Neutrophil (primary cell): ENCODE data around the gene ZNF761.

Source experiments
- H3K27ac ChIP-seq: fragments of 200-600 bp; sonication (generic); 2 replicates; pipeline ENCODE4 v1.5.1; 2016; ENCODE audit warnings: mild to moderate bottlenecking, moderate library complexity
- H3K27me3 ChIP-seq: fragments of 200-600 bp; sonication (generic); 2 replicates; pipeline ENCODE4 v1.6.0; 2016; ENCODE audit warnings: mild to moderate bottlenecking
- H3K36me3 ChIP-seq: fragments of 200-600 bp; sonication (generic); 2 replicates; pipeline ENCODE4 v1.5.1; 2017
- H3K4me1 ChIP-seq, 2 experiments: fragments of 200-600 bp in 1 of 2; sonication (generic) in 1 of 2; 1 replicate in 1 of 2; 2 replicates in 1 of 2; pipeline versions ENCODE4 v1.5.1 to v1.6.1; 2013 to 2016; ENCODE audit warnings: low read depth in 1 of 2, low read length in 1 of 2, mild to moderate bottlenecking in 1 of 2, moderate library complexity in 1 of 2; ENCODE audit not compliant: control insufficient read depth in 1 of 2, insufficient read depth in 1 of 2
- H3K4me3 ChIP-seq, 2 experiments: fragments of 200-600 bp in 1 of 2; sonication (generic) in 1 of 2; 1 replicate in 1 of 2; 2 replicates in 1 of 2; pipeline ENCODE4 v1.5.1; 2013 to 2016; ENCODE audit warnings: low read depth in 1 of 2, low read length in 1 of 2, mild to moderate bottlenecking in 1 of 2, moderate library complexity in 1 of 2
- H3K9me3 ChIP-seq: fragments of 200-600 bp; sonication (generic); 2 replicates; pipeline ENCODE4 v1.5.1; 2016
- CTCF ChIP-seq: fragments of 200-600 bp; sonication (generic); IDR thresholded peaks from 2 replicates; pipeline ENCODE4 v1.5.1; 2016; ENCODE audit warnings: antibody characterized with exemption

Gene ZNF761

GRCh38 chr19:53431399-53432087, at the start of gene ZNF761:
ZNF761 (plus strand) TSS chr19:53431984; CDS start chr19:53447269, 15,285 bp downstream.
- H3K36me3 ChIP-seq, result no peaks in the 10 kb centered on the region
- TF ChIP-seq CTCF, result peak; percentile 74
- H3K27ac ChIP-seq, result peak within 1 kb of the TSS; percentile 47
- H3K4me3 ChIP-seq, result peak within 1 kb of the TSS; percentile 70 to 84
- H3K27me3 ChIP-seq, result peaks cover 12% of the 10 kb centered on the region
- peaks cover 11 to 14% of the 10 kb centered on the region in 2 experiments for H3K4me1 ChIP-seq
- H3K9me3 ChIP-seq, result no peaks in the 10 kb centered on the region

GRCh38 chr19:53388168-53388567, 43.6 kb upstream of the ZNF761 start:
- Histone ChIP-seq H3K4me1 (no peaks in the 10 kb centered on the region), H3K36me3 (no peaks in the 10 kb centered on the region), H3K4me3 (no peak overlapping the region), H3K27me3 (no peaks in the 10 kb centered on the region), H3K9me3 (peaks cover 28% of the 10 kb centered on the region), H3K27ac (no peak overlapping the region)
- TF ChIP-seq CTCF, result no peak

GRCh38 chr19:53388904-53389303, 42.9 kb upstream of the ZNF761 start:
- Histone ChIP-seq H3K9me3 (peaks cover 21% of the 10 kb centered on the region), H3K27ac (no peak overlapping the region), H3K27me3 (no peaks in the 10 kb centered on the region), H3K36me3 (no peaks in the 10 kb centered on the region), H3K4me3 (no peak overlapping the region), H3K4me1 (no peaks in the 10 kb centered on the region)
- TF ChIP-seq CTCF, result no peak

GRCh38 chr19:53389571-53389970, 42.2 kb upstream of the ZNF761 start:
- TF ChIP-seq CTCF, result no peak
- no peak overlapping the region for H3K4me3 ChIP-seq
- no peak overlapping the region for H3K27ac ChIP-seq
- peaks cover 18% of the 10 kb centered on the region for H3K9me3 ChIP-seq
- H3K27me3 ChIP-seq, result no peaks in the 10 kb centered on the region
- peaks cover 3 to 4% of the 10 kb centered on the region in 2 experiments for H3K4me1 ChIP-seq
- H3K36me3 ChIP-seq, result no peaks in the 10 kb centered on the region

GRCh38 chr19:53389978-53390377, 41.8 kb upstream of the ZNF761 start:
- H3K27ac ChIP-seq, result no peak overlapping the region
- no peak for TF ChIP-seq CTCF
- no peak overlapping the region for H3K4me3 ChIP-seq
- peaks cover 18% of the 10 kb centered on the region for H3K9me3 ChIP-seq
- H3K36me3 ChIP-seq, result no peaks in the 10 kb centered on the region
- peaks cover 5 to 6% of the 10 kb centered on the region in 2 experiments for H3K4me1 ChIP-seq
- no peaks in the 10 kb centered on the region for H3K27me3 ChIP-seq
